ENCODE results near the gene HSPA4L.

DNA sequence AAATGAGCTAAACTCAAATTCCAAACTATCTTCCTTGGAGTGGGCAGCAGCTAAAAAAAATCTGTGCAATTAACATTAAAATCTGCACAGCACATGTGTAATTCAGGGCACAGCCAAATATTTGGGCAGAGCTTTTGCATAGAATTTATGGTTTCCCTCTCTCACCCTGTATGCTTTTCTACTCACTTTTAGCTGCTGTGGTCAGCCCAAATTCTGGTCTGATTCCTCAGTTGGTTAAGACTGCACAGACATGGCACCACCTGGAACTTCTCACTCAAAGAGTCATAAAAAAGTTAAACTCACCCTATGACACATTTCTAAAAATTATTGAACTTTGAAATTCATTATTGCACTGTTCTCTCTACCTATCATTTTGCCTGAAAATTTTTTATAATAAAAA lies 93.7 kb downstream of the HSPA4L start:
- TF ChIP-seq, protein P1, sequence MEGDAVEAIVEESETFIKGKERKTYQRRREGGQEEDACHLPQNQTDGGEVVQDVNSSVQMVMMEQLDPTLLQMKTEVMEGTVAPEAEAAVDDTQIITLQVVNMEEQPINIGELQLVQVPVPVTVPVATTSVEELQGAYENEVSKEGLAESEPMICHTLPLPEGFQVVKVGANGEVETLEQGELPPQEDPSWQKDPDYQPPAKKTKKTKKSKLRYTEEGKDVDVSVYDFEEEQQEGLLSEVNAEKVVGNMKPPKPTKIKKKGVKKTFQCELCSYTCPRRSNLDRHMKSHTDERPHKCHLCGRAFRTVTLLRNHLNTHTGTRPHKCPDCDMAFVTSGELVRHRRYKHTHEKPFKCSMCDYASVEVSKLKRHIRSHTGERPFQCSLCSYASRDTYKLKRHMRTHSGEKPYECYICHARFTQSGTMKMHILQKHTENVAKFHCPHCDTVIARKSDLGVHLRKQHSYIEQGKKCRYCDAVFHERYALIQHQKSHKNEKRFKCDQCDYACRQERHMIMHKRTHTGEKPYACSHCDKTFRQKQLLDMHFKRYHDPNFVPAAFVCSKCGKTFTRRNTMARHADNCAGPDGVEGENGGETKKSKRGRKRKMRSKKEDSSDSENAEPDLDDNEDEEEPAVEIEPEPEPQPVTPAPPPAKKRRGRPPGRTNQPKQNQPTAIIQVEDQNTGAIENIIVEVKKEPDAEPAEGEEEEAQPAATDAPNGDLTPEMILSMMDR (IDR thresholded peaks at IDR 0.05; ENCODE audit: low read depth, low read length), result no peak
- TF ChIP-seq, protein P2, sequence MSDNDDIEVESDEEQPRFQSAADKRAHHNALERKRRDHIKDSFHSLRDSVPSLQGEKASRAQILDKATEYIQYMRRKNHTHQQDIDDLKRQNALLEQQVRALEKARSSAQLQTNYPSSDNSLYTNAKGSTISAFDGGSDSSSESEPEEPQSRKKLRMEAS (IDR thresholded peaks at IDR 0.05; ENCODE audit: low read depth, low read length), result no peak
- no peak for TF ChIP-seq POLR2A (IDR thresholded peaks at IDR 0.05; ENCODE audit: extremely low read depth, insufficient read length)
- TF ChIP-seq MYC (IDR thresholded peaks at IDR 0.05; ENCODE audit: low read depth, low read length), result no peak
